Measurements from ENCODE around the gene ACE2.
"Not testable (repeated sequence)": the region's sequence is repeated elsewhere in the genome, so short reads cannot be mapped to it uniquely, and the experiment has no call there.

Gene ACE2

DNA sequence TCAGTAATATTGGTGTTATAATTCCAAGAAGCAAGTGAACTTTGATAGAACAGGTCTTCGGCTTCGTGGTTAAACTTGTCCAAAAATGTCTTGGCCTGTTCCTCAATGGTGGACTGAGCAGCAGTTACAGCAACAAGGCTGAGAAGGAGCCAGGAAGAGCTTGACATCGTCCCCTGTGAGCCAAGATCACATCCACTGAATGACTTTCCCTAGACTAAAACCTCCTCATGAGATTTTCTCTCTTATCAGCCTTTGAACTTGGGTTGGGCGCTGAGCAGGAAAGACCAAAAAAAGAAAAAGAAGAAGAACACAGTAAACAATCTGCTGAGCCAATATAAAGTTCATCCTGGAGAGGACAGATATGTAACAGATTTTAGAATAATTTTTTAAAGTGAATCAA lies at the start of gene ACE2:
TSS of gene ACE2 (minus strand) at position 216 of the 400 bp plus-strand sequence. CDS start at position 167, 49 bp downstream.
- DNase-seq (ENCODE audit: low spot score): no peak

GRCh38 chrX:15647510-15647909 lies 46.8 kb upstream of the ACE2 start:
- DNase-seq (ENCODE audit: low spot score): not testable (repeated sequence)

DNA sequence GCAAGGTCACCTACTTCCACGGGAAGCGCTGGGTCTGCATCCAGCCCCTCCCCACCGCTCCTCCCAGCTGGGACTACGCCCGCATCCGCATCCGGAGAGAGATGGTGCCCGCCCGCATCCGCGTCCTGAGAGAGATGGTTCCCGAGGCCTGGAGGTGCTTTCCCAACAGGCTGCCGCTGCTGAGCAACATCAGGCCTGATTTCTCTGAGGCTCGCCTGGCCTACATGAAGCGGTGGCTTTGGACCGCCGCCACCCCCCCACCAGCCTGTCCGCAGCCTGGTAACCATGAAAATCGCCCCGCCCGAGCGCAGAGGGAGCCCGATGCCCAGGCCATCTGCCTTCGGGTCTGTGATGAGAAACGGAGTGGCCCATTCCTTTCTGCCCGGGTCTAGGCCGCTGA lies 45.8 kb upstream of the ACE2 start:
- DNase-seq (ENCODE audit: low spot score): no peak

DNA sequence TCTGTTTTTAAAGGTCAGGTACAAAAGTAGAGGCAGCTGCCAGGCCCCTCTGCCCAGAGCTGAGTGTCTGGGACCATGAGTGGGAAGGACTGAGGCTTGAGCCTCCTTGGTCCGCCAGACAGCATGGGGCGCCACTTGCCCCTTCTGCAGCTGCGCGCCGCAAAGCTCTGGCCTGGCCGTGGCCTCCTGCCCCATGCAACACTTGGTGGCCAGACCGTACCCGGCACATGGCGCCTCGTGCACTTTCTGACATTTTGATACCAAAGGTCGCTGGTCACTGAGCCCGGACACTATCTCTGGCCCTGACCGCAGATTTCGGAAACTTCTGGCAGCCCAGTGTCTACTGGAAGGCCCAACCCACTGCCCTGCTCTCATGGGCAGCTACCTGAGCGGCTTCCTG lies 45.3 kb upstream of the ACE2 start:
- no peak for DNase-seq (ENCODE audit: low spot score)

DNA sequence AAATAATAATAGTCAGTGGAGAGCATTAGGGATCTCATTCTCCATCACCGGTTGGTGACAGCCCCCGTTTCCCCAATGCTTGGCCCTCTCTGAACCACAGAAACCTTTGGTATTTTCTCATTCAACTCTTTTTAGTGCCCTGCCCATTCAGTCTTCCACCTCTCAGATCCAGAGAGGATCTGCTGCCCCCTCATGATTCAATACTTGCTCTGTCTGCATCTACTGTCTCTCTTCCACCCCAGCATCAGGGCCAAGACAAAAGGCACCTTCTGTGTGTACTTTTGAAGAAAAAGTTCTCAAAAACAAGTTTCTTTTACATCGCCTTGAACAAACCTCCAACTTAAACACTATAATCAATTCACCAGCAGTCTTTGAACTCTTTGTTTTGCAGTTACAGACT lies 44.5 kb upstream of the ACE2 start:
- no peak for DNase-seq (ENCODE audit: low spot score)

DNA sequence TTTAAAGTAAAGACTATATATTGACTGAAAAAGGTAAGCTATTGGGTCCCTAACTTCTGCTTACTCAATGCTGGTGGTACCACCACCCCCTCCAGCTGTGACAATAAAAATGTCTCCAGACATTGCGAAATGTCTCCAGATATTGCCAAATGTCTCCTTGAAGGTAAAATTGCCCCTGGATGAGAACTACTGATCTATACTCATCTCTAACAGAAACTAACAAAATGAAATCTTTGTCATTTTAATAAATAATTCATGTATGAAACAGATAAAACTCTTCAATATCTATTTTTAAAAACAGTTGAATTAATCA lies 43.8 kb upstream of the ACE2 start:
- no peak for DNase-seq (ENCODE audit: low spot score)

DNA sequence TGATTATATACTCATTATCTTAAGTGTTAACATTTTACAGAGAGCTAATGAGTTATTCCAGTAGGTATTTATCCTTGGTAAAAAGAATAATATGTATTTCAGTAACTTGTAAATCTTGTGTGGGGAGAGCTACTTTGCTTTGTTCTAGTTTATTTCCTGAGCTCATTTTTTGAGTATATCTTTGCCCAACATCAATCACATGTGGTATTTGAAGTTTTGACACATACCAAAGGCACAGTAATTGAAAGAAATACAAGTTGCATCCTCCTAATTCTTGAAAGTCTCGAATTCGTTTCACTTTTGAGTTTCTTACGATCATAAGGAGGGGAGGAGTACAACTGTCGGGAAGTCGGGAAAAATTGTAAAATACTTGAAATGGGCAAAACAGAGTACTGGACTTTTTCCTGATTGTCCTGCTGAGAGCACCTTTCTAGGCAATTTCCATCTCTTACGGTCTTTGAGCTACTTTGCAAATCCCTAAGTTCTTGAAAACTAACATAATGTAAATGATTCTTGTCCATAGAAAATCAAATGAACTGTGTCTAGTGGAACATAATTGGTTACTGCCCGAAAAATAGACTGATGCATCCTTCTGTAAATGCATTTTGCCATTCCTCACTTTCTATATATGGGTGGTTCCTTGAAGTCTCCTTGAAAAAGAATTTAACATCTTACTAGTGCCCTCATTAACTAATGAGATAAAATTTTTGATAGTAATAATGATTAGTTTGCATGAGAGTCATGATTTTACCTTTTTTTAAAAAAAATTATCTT lies 43.2 kb upstream of the ACE2 start:
- no peak for DNase-seq (ENCODE audit: low spot score)

DNA sequence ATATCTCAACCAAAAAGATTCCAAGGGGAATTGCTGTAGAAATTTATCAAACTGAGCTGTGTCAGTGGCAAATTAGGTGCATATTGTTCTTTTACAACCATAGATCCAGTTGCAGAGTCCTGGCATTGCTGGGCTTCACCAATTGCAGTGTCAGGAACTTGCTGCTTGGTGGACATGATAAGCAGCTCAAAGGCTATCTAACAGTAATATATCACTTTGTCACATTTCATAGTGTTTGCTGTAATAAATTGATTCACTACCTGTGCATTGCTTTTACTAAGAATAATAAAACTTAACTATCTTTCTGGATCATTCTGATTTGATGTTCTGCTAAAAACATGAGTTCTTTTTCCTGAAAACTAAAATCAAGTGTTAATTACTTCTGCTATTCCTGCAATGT lies 30.9 kb upstream of the ACE2 start:
- DNase-seq (ENCODE audit: low spot score): no peak

GRCh38 chrX:15623054-15623453 lies 22.3 kb upstream of the ACE2 start:
- no peak for DNase-seq (ENCODE audit: low spot score)

- DNase-seq (ENCODE audit: low spot score): no peak
These were observed 18.4 kb upstream of the ACE2 start for GRCh38 chrX:15619053-15619755.

- no peak for DNase-seq (ENCODE audit: low spot score)
These were observed 16.4 kb upstream of the ACE2 start for GRCh38 chrX:15617111-15617510.

- no peak for DNase-seq (ENCODE audit: low spot score)
These were observed 15.8 kb upstream of the ACE2 start for GRCh38 chrX:15616531-15616930.

GRCh38 chrX:15607067-15607466 lies 6.3 kb upstream of the ACE2 start:
- DNase-seq (ENCODE audit: low spot score): no peak

- DNase-seq (ENCODE audit: low spot score): no peak
These were observed 5.4 kb upstream of the ACE2 start for GRCh38 chrX:15606136-15606535.

DNA sequence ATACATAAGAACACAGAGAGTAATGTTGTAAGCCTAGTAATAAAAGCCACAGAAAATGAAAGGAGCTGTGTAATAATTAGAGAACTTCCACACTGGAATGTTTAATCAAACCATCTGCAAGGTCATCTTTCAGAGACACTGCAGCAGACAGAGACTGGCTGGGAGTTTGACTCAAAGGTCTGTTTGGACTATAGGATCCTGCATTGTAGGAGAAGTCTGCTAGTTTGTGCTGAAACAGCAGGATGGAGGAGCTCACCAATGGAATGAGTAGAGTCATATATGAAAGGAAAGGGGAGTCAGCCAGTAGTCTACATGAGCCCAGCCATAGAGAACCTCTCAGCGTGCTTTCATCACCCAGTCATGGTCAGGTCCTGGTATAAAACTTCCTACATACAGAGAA lies 4.5 kb upstream of the ACE2 start:
- no peak for DNase-seq (ENCODE audit: low spot score)

DNA sequence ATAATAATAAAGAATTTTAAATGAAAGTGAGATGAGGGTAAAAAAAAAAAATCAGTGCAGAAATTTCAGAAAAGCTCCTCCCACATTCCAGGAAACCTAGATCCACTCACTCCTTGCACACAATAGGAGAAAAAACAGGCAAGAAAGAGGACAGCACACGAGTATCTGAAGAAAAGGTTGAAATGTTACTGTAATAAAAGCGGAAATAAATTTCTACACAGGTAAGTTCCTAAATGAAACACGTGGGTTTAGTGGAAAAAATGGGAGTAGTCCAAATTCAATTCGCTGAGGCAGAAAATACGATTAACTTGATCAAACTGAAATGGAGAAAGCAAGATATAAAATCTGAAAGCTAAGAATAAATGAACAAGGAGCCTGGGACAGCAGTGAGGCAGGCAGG lies 2.0 kb upstream of the ACE2 start:
- DNase-seq (ENCODE audit: low spot score): no peak

GRCh38 chrX:15601932-15602331 lies 1.2 kb upstream of the ACE2 start:
- DNase-seq (ENCODE audit: low spot score): no peak

DNA sequence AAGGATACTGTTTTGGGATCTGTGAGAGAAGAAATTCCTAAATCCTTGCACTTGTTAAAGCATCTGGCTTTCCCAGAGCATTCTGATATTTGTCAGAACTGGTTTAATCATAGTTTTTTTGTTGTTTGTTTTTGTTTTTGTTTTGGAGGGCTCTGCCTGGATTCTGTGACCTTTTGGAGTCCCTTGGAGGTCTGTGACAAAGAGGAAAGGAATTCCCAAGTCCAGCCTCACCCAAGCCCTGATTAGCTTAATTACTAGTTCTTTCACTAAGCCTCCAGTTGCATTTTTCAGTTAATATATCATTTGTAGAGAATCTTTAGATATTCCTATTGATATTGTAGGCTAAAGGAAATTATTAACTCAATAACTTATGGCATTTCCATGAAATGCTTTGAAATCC lies 711 bp downstream of the ACE2 start:
- DNase-seq (ENCODE audit: low spot score): no peak

- no peak for DNase-seq (ENCODE audit: low spot score)
These were observed 1.3 kb downstream of the ACE2 start for GRCh38 chrX:15599461-15599860.

DNA sequence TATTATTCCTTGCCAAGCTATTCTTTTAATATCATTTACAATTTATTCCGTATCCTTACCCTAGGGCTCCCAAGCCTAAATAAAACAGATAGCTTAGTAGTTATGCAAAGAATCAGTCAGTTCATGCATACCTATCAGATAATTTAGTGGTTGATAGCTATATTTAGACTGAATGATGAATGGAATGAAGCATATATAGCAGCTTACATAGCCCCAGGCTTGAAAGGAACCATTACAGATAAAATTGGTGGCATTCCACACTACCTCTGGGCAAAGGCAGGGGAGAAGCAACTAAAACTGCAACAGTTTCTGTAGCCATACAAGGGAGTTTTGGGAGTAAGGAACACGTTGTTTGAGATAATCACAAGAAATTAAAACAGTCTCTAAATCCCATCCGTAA lies 2.7 kb downstream of the ACE2 start:
- DNase-seq (ENCODE audit: low spot score): no peak

DNA sequence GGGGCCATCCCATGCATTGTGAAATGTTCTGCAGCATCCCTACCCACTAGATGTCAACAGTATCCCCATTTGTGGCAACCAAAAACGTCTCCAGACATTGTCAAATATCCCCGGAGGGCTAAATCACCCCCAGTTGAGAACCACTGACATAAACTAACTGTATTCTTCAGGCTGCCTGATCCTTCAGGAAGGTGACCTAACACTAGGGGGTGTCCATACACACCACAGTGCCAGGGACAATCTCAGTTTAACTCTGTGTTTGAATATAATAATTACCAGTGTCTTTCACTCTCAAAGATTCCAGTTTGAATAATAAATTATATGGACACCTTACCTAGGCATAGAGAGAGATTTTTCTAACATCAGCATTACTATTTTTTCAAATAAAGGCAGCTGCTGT lies 6.4 kb downstream of the ACE2 start:
- no peak for DNase-seq (ENCODE audit: low spot score)

DNA sequence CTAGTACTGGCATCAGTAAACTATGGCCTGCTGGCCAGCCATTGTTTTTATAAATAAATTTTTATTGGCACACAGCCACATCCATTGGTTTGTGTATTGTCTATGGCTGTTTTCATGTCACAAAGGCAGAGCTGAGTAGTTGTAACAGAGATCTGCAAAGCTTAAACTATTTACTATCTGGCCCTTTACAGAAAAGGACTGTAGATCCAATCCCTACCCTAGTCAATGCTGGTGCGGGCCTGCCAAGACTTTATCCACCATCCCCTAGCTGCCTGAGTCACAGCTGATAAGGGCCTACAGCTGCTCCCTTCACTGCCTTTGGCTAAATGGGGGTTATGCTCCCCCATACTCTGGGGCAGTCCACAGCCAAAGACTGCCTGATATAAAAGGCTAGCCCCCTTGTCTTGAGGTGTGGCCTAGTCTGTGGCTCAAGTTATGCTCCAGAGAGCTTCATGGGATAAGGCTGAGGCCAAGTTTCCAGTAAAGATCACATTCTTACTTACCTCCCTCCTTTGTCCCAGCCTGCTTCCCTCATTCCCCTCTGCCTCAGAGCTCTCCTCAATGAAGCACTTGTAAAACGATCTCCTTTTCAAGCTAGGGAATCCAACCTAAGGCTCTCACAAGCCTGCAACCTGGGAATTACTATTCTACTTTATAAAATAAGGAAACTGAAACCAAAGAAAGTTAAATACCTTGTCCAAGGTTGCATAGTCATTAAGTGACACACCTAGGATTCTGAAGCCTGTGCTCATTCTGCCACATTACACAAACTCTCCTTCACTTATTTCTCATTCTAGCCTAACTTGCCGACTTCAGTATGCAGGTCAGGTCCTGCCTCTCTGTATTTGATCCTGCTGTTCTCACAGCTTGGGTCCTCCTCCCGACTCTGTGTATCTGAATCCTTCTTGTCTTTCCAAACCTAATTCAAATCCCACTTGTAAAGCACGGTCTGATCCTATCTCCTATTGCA lies 20.7 kb downstream of the ACE2 start:
- DNase-seq (ENCODE audit: low spot score): no peak

DNA sequence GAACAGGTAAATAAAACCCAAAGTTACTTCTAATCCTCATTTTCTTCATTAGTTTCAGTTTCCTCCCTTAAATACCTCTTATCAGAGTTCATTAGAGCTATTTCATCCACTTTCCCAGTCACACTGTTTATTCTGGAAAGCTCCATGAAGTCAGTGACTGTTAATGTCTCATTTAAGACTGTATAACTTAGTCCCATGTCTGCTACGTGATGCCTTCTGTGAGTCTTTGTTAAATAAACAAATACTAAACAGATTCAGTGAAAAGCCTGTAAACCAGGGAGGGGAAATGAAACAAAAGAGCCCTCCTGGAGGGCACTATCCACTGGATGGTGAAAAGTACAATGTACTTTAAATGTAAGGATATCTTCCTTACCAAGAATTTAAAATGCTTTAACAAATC lies 24.7 kb downstream of the ACE2 start:
- DNase-seq (ENCODE audit: low spot score): no peak
